DND-41 (cell line): ENCODE results near the gene CD36.

Experiments
- CTCF ChIP-seq: IDR thresholded peaks from 2 replicates; pipeline ENCODE4 v1.5.1; 2012; ENCODE audit warnings: borderline replicate concordance, low read length, moderate library complexity, mild to moderate bottlenecking; ENCODE audit not compliant: poor library complexity, severe bottlenecking; ENCODE audit errors: extremely low read depth
- EZH2 ChIP-seq: IDR thresholded peaks from 3 replicates; pipeline ENCODE4 v1.6.1; 2012; ENCODE audit warnings: borderline replicate concordance, low read depth, mild to moderate bottlenecking, moderate library complexity, low read length, inconsistent platforms; ENCODE audit not compliant: severe bottlenecking

GRCh38 chr7:80677629-80678028, 39.2 kb downstream of the CD36 start:
- no peak for TF ChIP-seq EZH2
- TF ChIP-seq CTCF = no peak
